Measurements from ENCODE around the gene AGBL3. TPM values are rescaled to one million over a fixed set of nuclear protein-coding genes. Genes with fewer than 3 reads are reported as not detected.

The AGBL3 gene
- polyA plus RNA-seq, 3 donors: 0.03 to 0.20 (median 0.12) TPM

GRCh38 chr7:134985894-134986362 is 380 bp upstream of the AGBL3 start:
- Mint-ChIP-seq H3K27me3 (ENCODE audit: low read depth in 3 of 3) (peaks cover 0 to 3% (median 0%) of the 10 kb centered on the region in 3 donors), H3K27ac (peak overlapping the region; percentile 45 to 94 (median 89)), H3K4me3 (peak overlapping the region; percentile 97 to 98), H3K4me1 (peaks cover 15% of the 10 kb centered on the region), H3K36me3 (peaks cover 0 to 7% of the 10 kb centered on the region in 2 donors), H3K9me3 (peaks cover 0 to 3% (median 0%) of the 10 kb centered on the region in 7 donors)
- Histone ChIP-seq H3K27me3 (ENCODE audit: control insufficient read depth in 2 of 2, insufficient read depth in 2 of 2, low read length in 2 of 2) (no peaks in the 10 kb centered on the region), H4K20me1 (ENCODE audit: insufficient read depth, low read length) (no peaks in the 10 kb centered on the region), H3K4me2 (replicated peaks; ENCODE audit: extremely low read depth, low read length, poor library complexity, severe bottlenecking) (peak overlapping the region; percentile 90), H3K79me2 (ENCODE audit: insufficient read depth, low read length) (peaks cover 7% of the 10 kb centered on the region), H3K4me1 (ENCODE audit: control insufficient read depth in 1 of 2, insufficient read depth in 2 of 2, low read length in 2 of 2) (peaks cover 9 to 14% of the 10 kb centered on the region in 2 donors), H3K4me3 (replicated peaks in 1 of 3; ENCODE audit: low read depth in 2 of 3, low read length in 3 of 3) (peak overlapping the region; percentile 55 to 87 (median 82)), H3K36me3 (replicated peaks in 1 of 2; ENCODE audit: control insufficient read depth in 1 of 2, insufficient read depth in 2 of 2, low read length in 2 of 2) (no peaks in the 10 kb centered on the region), H3K9me3 (replicated peaks in 1 of 2; ENCODE audit: control insufficient read depth in 1 of 2, insufficient read depth in 1 of 2, low read length in 2 of 2) (no peaks in the 10 kb centered on the region), H3K27ac (ENCODE audit: low read depth in 1 of 2, low read length in 2 of 2) (peak overlapping the region; percentile 49 to 61), H3K9ac (ENCODE audit: insufficient read depth, low read length, poor library complexity, severe bottlenecking) (peak overlapping the region; percentile 72), H2AFZ (ENCODE audit: insufficient read depth, low read depth, low read length, poor library complexity, severe bottlenecking) (peak overlapping the region; percentile 89)
- intact Hi-C loops (cut with micrococcal nuclease): loop anchor here (5.0 kb wide), 2 partner anchors 181 to 186 kb away; partner anchors contain the start of gene CYREN (in 1 of the 2)
- 17% methylated on average over 1 of the region's 8 CpGs for WGBS (ENCODE audit: insufficient coverage)
- TF ChIP-seq CTCF (IDR thresholded peaks at IDR 0.05): no peak
- peak in 1 of 3 donors; percentile 4 for DNase-seq

DNA sequence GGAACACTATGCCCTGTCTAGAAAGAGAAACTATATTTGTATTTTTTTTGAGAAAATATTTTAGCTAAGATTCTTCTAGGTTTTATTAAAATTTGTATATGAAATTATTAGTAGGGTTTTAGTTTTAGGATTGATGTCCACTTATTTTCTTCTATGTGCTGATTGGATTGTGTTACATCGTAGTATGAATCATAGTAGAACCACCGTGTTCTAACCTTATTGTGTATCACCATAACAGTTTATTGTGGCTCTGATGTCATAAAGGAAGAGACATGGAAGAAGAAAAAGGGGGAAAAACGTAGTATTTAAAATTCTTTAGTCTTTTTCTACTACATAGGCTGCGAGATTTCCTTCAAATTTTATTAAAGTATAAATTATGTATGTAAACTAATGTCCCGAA is 1.9 kb downstream of the AGBL3 start:
- Histone ChIP-seq H3K27me3 (ENCODE audit: control insufficient read depth in 2 of 2, insufficient read depth in 2 of 2, low read length in 2 of 2) (no peaks in the 10 kb centered on the region), H4K20me1 (ENCODE audit: insufficient read depth, low read length) (no peaks in the 10 kb centered on the region), H3K4me3 (replicated peaks in 1 of 3; ENCODE audit: low read depth in 2 of 3, low read length in 3 of 3) (no peak overlapping the region), H3K4me2 (replicated peaks; ENCODE audit: extremely low read depth, low read length, poor library complexity, severe bottlenecking) (no peak overlapping the region), H3K36me3 (replicated peaks in 1 of 2; ENCODE audit: control insufficient read depth in 1 of 2, insufficient read depth in 2 of 2, low read length in 2 of 2) (no peaks in the 10 kb centered on the region), H3K4me1 (ENCODE audit: control insufficient read depth in 1 of 2, insufficient read depth in 2 of 2, low read length in 2 of 2) (peaks cover 9 to 14% of the 10 kb centered on the region in 2 donors), H3K79me2 (ENCODE audit: insufficient read depth, low read length) (peaks cover 7% of the 10 kb centered on the region), H3K9ac (ENCODE audit: insufficient read depth, low read length, poor library complexity, severe bottlenecking) (no peak overlapping the region), H2AFZ (ENCODE audit: insufficient read depth, low read depth, low read length, poor library complexity, severe bottlenecking) (no peak overlapping the region), H3K27ac (ENCODE audit: low read depth in 1 of 2, low read length in 2 of 2) (no peak overlapping the region), H3K9me3 (replicated peaks in 1 of 2; ENCODE audit: control insufficient read depth in 1 of 2, insufficient read depth in 1 of 2, low read length in 2 of 2) (no peaks in the 10 kb centered on the region)
- Mint-ChIP-seq H3K9me3 (no peaks in the 10 kb centered on the region), H3K27ac (no peak overlapping the region), H3K4me3 (no peak overlapping the region), H3K36me3 (peaks cover 0 to 12% of the 10 kb centered on the region in 2 donors), H3K4me1 (peaks cover 15% of the 10 kb centered on the region), H3K27me3 (ENCODE audit: low read depth in 3 of 3) (peaks cover 0 to 2% (median 0%) of the 10 kb centered on the region in 3 donors)
- intact Hi-C loops (cut with micrococcal nuclease): loop anchor here (5.0 kb wide), 2 partner anchors 179 to 184 kb away; partner anchors contain the start of gene CYREN (in 1 of the 2)
- DNase-seq: no peak
- TF ChIP-seq CTCF (IDR thresholded peaks at IDR 0.05): no peak
- WGBS (ENCODE audit: insufficient coverage): no CpG with 5 or more reads among the region's 5 CpGs
